ENCODE results near the gene NPY4R2.
"Not testable (repeated sequence)": the region's sequence is repeated elsewhere in the genome, so short reads cannot be mapped to it uniquely, and the experiment has no call there.

Gene NPY4R2

GRCh38 chr10:47933462-47933861 lies 15.0 kb downstream of the NPY4R2 start:
- not testable (repeated sequence) for DNase-seq

DNA sequence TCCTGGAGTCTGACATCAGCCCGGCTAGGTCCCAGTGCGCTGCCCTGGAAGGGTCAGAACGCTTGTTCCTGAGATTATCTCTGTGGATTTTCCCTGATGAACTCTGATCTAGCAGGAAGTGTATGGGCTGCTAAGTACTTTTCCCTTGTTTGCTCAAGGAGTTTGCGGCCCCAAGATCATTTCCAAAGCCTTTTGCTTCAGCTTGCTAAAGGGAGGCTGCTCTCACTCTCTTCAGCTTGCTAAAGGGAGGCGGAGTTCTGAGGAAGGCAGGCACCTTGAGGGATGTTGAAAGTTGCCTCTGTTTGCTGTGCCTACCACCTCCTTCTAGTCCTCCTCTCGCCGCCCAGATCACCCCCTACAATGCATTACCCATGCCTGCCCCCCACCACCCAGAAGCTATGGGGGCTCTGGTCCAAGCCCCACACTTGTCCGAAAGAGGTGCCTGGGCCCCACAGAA lies 18.3 kb downstream of the NPY4R2 start:
- not testable (repeated sequence) for DNase-seq

DNA sequence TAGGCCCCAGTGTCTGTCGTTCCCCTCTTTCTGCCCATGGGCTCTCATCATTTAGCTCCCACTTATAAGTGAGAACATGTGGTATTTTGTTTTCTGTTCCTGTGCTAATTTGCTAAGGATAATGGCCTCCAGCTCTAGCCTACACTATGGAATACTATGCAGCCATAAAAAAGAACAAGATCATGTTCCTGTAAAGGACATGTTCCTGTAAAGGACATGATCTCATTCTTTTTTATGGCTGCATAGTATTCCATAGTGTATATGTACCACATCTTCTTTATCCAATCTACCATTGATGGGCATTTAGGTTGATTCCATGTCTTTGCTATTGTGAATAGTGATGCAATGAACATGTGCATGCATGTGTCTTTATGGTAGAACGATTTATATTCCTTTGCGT lies 19.2 kb downstream of the NPY4R2 start:
- DNase-seq: not testable (repeated sequence)

DNA sequence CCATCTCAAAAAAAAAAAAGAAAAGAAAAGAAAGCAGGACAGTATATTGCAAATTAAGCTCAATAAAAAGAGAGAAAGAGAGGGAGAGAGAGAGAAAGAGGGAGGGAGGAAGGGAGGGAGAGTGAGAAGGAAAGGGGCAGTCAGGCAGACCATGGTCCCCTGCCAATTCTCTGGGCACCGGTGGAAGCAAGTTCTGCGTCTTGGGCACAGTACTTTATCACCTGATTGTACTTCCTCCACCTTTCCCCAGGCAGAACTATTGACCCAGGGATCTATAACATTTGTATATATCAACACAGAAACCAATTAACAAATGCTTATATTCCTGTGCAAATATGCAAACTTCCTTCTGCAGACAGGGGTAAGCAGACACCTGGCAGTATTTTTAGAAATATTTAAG lies 22.4 kb downstream of the NPY4R2 start:
- DNase-seq: not testable (repeated sequence)

GRCh38 chr10:47941379-47941778 lies 22.9 kb downstream of the NPY4R2 start:
- DNase-seq: not testable (repeated sequence)

GRCh38 chr10:47942351-47943019 lies 24.0 kb downstream of the NPY4R2 start:
- not testable (repeated sequence) for DNase-seq

GRCh38 chr10:47943328-47943727 lies 24.9 kb downstream of the NPY4R2 start:
- not testable (repeated sequence) for DNase-seq

DNA sequence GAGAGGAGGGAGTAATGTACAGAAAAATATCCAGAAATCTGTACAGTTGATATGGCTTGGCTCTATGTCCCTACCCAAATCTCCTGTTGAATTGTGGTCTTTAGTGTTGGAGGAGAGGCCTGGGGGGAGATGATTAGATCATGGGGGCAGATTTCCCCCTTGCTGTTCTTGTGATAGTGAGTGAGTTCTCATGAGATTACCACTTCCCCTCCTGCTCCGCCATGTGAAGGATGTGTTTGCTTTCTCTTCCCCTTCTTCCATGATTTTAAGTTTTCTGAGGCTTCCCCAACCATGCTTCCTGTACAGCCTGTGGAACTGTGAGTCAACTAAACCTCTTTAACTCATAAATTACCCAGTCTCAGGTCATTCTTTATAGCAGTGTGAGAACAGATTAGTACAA lies 29.0 kb downstream of the NPY4R2 start:
- DNase-seq: not testable (repeated sequence)

GRCh38 chr10:47957158-47957557 lies 38.7 kb downstream of the NPY4R2 start:
- DNase-seq: not testable (repeated sequence)

DNA sequence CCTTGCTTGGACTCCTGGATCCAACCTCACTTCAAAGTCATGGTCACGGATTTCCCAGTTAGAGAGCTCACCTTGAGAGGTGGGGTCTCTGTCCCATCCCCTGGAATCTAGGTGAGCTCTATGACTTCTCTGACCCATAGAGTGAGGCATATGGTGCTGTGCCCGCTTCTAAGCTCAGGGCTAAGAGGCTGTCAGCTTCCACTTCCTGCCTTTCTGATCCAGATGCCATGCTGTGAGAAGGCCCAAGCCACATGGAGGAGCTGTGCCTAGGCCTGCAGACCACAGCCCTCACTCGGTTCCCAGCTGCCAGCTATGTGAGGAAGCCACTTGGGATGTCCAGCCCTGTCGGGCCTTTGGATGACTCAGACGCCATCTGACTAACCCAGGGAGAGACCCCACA lies 41.2 kb downstream of the NPY4R2 start:
- not testable (repeated sequence) for DNase-seq

DNA sequence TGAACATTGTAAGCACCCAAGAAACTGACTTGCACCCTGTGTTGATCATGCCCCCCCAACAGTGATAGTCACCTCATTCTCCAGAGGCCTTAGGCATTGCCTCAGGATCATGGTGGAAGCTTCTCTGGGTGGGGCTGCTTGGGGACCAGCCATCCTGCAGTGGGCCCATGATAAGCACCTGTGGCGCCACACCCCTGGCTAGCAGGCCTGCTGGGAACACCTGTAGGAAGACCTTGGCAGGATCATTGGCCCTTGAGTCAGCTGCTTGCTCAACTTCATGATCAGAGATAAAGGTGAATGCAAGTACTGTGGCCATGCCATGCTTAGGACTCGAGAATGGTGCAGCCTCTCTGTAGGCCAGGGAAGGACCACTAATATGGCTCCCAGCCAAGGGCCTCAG lies 42.2 kb downstream of the NPY4R2 start:
- DNase-seq: not testable (repeated sequence)

DNA sequence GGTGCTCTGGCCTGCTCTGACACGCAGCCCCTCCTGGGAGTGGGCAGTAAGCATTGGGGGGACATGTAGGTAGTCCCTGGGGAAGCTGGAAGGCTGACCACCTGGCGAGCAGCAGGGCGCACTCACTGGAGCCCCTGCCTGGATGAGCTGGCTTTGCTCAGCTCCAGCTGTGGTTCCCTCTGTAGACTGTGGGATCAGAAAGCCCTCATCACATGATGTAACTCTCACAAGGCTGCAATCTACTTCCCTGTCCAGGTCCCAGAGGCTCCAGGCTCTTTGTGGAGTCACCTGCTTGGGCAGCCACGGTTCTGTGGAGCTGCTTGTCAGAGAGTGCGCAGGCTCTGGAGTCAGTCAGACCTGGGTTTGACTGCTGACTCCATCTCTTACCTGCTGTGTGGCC lies 44.3 kb downstream of the NPY4R2 start:
- not testable (repeated sequence) for DNase-seq

DNA sequence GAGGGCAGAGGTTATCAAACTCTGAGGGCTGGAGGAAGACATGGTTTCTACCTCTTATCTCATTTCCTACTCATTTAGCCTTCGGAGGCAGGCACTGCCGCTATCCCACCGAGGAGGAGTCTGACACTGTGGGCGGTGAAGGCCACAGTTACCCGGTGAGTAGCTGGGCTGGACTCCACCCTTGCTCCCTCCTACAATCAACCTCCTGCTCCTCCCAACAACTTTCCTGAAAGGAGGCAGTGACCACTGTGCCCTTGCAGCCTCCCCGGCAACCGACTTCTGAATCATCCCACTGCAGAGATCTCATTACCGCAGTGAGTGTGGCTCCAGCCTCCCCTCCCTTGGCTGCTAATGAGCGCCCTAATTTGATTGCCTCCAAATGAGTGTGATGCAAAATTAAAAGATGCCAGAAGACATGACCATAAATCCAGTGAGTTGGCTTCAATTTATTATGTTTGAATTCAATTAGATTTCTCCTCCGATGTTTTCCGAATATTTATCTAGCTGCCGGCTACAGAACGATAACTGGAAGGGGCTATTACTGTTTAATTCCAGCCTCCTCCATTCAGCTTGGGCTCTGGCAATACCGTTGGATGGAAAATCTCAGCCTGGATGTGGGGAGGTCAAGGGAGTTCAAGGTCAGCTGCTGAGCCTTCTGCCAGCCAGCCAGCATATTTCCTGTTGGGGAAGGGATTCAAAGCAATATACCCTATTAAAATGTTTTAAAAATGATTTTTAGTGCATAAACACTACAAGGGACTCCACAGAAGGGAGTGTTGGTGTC lies 46.0 kb downstream of the NPY4R2 start:
- DNase-seq: not testable (repeated sequence)

DNA sequence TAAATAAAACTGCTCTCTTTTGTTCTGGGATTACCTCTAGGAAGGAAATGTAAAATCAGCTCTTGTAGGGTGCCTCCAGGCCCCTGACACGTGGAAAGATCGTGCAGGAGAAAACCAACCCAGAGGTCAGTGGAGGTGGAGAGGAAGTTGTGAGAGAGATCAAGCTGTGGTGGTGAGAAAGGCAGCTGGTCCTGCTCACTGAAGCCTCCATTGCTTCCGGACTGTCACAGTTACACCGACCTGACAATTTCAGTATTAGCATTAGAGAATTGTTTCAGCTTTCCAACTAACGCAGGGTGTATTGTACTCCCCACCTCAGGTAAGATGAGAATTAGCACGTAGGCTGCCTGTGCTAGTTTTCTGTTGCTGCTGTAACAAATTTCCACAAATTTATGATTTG lies 50.5 kb downstream of the NPY4R2 start:
- DNase-seq: not testable (repeated sequence)

DNA sequence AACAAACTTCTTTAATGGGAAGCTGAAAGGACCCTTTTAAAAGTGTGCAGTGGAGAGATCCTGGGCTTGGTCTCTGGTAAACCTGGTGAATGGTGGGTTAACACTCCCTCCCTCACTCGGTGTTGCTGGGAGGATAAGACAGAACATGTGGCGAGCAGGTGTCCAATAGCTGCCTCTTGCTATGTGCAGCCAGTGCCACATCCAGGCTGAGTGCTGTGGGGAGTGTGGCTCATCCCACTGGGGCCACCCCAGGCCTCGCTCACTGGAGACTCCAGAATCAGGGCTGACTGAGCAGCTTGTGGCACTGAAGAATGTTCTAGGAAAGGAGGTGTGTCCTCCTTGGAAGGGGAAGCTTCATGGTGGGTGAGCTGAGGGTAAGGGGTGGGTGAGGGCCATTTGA lies 51.6 kb downstream of the NPY4R2 start:
- DNase-seq: not testable (repeated sequence)

GRCh38 chr10:47971598-47971997 lies 53.1 kb downstream of the NPY4R2 start:
- DNase-seq: not testable (repeated sequence)

- not testable (repeated sequence) for DNase-seq
These were observed 53.6 kb downstream of the NPY4R2 start for GRCh38 chr10:47972077-47972476.

Data from activated CD8-positive, alpha-beta memory T cell treated with anti-CD3 and anti-CD28 coated beads for 24 hours (primary cell).